HG03025 (cell line): Measurements from ENCODE around the gene VPREB1.
"Not testable (repeated sequence)": the region's sequence is repeated elsewhere in the genome, so short reads cannot be mapped to it uniquely, and the experiment has no call there.

Experiments used
- ATAC-seq: cut with Tn5 transposase; IDR thresholded peaks from one replicate; pipeline ENCODE4 v1.9.1; 2021; ENCODE audit warnings: mild to moderate bottlenecking, moderate library complexity; ENCODE audit not compliant: unreplicated experiment, low FRiP score

Gene VPREB1

DNA sequence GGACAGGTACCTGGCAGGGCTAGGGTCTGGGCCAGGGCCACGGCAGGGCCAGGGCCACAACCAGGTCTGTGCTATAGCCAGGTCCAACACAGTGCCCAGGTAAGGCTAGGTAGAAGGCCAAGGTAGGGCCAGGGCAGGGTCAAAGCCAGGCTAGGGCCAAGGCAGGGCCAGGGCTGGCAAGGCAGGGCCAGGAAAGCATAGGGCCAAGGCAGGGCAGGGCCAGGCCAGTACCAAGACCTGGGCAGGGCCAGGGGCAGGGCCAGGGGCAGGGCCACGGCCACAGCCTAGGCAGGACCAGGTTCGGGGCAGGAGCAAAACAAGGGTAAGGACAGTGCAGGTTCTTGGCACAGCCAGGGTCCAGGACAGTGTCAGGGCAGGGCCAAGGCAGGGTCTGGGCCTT is 48.1 kb downstream of the VPREB1 start:
- not testable (repeated sequence) for ATAC-seq

DNA sequence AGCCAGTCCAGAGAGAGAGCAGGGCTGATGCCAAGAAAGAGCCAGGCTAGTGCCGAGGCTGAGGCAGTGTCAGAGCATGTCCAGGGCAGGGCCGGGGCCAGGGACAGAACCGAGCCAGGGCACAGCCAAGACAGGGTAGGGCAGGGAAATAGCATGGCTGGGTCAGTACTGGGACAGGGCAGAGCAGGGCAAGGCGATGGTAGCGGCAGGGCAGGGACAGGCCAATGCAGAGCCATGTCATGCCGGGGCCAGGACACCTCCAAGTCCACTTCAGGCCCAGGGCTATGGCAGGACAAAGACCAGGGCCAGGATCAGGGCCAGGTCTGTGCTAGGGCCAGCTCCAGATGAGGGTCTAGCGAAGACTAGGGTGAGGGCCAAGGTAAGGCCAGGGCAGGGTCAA is 48.9 kb downstream of the VPREB1 start:
- not testable (repeated sequence) for ATAC-seq

DNA sequence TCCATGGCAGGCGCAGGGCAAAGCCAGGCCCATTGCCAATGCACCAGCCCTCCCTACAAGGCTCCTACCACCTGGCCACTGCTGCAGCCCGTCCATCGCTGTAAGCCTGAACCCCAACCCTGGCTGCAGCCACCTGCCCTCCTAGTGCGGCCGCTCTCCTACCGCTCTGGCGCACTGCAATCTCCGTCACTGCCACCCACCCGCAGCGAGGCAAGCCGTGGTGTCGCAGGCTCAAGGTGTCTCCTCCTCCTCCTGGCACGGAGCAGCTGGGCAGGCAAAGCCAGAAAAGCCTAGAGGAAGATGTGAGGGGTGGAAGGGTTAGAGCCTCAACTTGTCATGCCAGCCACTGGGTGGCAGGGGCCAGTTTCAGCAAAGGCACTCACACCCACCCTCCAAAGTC is 50.1 kb downstream of the VPREB1 start:
- not testable (repeated sequence) for ATAC-seq
